GM18517 (cell line): ENCODE measurements around the gene SPAG16.
"Not testable (repeated sequence)": the region's sequence is repeated elsewhere in the genome, so short reads cannot be mapped to it uniquely, and the experiment has no call there.

ENCODE experiments used
- ATAC-seq: cut with Tn5 transposase; IDR thresholded peaks from one replicate; pipeline ENCODE4 v1.9.1; 2021; ENCODE audit warnings: mild to moderate bottlenecking, moderate library complexity; ENCODE audit not compliant: unreplicated experiment

The SPAG16 gene

DNA sequence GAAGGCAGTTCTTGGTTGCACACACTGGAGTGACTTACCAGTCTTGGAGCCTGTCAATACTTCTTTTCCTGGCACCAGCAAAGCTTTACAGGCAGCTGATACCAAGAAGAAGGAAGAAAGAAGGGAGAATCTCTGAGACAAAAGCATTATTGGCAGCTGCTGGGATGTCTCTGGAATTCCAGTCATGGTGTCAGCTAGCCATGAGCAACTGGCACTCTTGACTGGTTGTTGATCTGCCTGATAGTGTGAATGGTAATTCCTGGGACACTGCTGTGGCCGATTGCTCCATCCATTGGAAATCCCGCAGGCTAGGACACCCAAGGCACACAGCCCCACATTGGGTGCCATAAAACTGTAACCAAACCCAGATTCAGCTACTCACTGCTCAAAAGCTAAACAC is 17.8 kb upstream of the SPAG16 start:
- ATAC-seq = no peak

DNA sequence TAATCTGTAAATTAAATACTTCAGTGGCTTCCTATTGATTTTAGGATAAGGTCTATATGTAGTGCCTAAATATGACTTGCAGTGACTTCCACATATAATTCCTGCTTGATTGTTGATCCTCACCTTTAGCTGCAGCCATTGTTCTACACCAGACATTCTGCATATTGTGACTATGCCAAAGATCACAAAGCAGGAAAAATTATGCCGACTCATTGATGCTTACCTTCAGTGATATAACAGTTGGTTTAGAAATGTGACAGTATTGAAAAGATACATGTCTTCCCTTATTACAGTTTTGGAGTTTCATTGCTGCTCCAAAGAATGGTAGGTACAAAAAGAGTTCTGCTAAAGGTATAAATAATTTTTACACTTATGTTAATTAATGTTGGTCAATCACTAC is 12.3 kb upstream of the SPAG16 start:
- ATAC-seq = no peak

DNA sequence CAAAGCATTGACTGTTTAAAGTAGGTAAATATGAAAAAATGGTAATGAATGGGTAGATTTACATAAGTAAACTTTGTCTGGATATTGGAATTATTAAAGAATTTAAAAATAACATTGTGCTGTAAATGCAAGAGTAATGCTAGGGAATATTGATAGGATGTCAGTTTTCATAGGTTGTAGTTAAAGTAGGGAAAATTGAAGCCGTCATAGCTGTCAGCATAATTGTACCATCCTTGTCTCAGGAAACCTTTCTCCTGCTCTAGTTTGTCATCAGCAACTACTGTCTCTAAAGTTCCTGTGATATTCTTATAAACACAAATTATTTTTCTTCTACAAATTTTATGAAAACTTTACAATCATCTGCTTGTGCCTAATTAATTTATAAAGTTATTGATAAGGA is 10.1 kb upstream of the SPAG16 start:
- ATAC-seq = no peak

DNA sequence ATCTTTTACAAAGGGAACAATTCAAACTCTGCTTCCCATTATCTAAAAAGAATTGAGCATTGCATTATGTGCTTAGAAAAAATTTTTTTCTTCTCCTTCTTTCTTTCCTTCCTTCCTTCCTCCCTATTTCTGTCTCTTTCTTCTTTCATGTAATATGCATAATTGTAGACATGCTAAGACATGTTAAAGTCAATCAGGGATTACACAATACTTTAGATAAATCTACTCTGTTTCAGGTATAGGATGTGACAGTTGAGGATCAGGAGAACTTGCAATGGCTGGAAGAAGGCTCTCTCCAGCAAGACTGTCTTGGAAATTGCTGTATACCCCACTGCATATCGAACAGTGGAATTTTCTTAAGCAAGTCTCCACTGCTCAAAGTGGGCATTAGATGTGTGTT is 9.0 kb upstream of the SPAG16 start:
- ATAC-seq = no peak

DNA sequence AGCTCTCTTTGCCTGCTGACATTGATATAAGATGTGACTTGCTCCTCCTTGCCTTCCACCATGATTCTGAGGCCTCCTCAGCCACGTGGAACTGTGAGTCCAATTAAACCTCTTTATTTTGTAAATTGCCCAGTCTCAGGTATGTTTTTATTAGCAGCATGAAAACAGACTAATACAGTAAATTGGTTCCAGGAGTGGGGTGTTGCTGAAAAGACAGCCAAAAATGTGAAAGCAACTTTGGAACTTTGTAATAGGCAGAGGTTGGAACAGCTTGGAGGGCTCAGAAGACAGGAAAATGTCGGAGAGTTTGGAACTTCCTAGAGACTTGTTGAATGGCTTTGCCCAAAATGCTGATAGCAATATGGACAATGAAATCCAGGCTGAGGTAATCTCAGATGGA is 7.1 kb upstream of the SPAG16 start:
- ATAC-seq = not testable (repeated sequence)

DNA sequence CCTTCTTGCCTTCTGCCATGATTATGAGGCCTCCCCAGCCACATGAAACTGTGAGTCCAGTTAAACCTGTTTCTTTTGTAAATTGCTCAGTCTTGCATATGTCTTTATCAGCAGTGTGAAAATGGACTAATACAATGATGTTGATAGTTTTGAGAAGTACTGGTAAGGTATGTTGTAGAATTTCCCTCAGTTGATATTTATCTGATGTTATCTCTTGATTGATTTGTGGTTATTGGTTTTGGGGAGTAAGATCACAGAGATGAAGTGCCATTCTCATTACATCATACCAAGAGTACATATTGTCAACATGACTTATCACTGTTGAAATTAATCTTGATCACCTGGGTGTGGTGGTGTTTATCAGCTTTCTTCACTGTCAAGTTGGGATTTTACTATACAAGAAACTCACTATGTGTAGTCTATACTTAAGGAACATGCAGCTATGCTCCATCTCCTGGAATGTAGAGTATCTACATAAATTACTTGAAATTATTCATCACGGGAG is 5.1 kb upstream of the SPAG16 start:
- no peak for ATAC-seq

DNA sequence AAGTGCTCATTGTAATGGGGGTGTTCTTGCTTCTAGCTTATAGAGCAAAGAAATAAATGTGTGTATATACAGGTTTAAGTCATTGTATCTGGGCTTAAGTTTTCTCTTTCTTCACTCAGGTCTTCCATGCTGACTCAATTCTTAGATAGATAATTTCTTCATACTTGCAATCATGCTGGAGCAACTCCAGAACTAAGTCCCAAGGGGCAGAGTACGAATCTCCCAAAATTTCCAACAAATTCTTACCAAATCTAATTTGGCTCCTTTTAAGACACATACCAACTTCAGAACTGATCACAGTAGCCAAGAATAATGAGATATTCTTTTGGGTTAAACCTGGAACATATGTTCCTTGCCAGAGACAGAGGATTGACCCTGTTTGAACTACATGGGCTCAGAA is 4.3 kb upstream of the SPAG16 start:
- ATAC-seq = no peak

DNA sequence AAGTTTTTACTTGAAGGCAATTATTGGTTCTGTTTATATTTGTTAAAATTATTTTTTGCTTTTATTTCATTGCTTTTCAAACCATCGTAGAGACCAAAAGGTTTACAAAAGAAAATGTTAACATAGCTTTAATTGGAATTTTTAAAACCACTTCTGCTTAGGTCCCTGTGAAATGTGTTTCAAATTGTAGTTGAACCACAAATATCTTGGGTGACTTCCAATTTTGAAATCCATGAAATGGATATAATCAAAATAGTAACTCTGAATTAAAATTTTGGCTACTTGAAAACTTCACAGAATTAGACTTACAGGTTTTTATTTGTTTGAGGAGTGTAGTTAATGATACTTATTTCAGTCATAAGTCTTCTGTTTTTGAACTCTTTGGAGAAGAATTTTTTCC is 3.1 kb upstream of the SPAG16 start:
- no peak for ATAC-seq

DNA sequence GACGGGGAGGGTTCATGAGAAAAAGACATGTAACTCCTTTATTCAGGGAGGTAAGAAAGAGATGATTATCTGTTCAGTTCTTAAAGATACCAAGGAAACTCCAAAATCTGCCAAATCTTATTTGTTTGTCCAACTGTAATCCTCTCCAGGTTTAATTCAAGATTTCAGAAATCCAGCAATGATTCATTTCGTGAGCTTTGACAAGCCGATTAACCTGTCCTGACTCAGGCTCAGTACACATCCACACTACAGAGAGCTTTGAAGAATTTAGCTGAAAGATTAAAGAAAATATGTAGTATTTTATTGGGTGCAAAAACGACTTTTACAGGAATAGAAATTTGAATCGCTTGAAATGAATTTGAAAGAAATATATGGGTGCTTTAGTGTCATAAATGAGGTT is 1.1 kb downstream of the SPAG16 start:
- no peak for ATAC-seq

DNA sequence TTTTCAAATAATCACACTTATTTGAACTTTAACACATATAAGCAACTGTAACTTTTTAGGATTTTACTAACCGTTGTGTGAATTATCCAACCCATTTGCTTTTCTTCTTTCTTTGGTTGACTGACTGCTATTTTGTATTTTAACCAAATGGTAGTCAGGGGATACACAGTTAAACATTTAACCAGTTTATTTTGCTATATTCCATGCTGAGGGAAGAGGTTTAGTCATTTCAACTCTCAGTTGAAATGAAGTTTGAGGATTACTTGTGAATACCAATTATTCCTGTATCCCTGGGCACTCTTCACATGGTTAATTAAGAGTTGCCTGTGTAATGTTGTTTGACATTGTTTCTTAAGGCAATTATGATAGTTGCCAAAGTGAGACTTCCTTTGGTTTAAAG is 1.9 kb downstream of the SPAG16 start:
- no peak for ATAC-seq

DNA sequence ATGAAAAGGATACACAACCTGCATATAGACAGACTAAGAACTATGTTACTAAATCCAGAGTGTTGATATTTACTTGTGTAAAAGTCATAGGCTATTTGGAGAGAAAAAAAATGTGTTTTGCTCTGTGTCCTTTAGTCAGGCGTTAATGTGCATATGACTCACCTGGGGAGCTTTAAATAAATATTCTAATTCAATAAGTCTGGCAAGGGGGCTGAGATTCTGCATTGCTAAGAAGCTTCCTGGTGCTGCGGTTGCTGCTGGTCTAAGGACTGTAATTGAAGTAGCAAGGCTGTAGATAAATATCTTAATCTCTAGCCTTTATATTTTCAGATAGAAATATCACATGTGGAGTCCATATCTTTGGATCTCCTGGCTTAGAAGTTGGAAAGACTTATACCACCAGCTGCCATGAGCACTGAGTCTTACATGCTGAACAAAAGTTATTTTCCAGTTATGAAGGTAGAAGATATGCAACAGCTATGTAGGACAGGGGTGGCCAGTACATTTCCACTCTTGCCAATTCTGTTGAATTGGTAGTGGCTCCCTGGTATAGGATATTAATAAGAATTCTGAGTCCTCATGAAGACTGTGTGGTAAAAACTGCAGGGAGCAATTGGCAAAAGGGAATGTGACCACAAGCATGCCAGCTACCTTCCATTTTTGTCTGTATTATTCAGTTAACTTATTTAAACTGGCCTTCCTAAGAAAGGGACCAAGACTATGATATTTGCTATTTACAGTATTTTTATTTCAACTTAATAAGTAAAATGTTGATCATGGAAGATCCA is 4.8 kb downstream of the SPAG16 start:
- no peak for ATAC-seq

DNA sequence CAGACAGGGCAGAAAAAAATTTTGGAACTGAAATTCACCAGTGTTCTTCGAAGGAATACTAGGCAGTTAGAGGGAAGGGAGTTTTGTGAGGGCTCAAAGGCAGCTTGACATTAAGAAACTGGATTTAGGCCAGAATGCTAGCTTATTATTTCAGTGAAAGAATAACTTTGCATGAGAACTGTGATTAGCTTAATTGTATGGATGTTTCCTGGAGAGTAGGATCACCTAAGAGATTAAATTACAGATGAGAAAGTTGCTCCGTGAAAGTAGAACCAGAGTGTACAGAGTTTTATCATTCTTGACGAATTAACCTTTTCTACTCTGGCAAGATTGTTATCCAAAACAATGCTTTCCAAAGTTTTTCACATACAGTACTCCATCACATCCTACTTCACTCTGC is 6.2 kb downstream of the SPAG16 start:
- ATAC-seq = no peak

DNA sequence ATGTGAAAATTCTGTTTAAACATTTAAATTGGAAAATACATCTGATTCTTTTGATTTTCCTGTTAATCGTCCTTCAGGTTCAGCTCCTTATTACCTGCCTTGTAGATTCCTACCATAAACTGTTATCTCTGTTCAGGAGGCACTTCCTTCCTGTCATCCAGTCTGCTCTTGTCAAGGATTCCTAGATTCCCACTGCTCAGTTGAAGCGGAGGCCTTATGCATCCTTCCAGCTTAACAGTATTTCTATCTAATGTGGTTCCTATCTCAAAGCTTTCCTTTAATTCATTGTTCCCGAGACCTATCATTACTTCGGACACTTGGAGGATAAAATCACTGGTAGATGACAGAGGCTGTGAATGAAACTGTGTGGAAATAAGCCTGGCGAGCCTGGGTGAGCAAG is 12.0 kb downstream of the SPAG16 start:
- no peak for ATAC-seq

DNA sequence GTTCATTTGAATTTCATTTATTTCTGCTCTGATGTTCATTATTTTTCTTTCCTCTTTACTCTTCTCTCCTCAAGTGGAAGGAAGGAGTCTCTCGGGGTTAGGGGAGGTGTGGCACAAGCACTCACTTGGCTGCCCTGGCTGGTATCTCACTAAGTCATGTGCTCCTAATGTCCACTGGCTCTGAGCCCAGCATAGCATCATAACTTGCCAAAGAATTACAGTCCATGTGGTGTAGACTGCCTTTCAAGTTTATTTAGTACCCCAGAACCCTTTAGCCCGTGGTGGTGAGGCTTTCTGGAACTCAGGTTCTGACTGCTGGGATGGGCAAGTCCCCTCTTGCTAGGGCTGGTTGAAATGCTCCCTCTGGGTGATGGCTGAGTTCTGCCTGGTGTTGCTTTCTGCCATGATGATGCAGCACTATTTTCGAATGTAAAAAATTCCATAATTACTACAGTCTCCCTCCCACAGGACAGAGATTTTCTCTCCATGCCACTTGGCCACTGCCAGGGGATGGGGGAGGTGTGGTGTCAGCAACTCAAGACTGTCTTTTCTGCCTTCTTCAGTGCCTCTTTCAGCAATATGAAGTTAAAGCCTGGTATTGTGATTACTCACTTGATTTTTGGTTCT is 22.2 kb downstream of the SPAG16 start:
- no peak for ATAC-seq

DNA sequence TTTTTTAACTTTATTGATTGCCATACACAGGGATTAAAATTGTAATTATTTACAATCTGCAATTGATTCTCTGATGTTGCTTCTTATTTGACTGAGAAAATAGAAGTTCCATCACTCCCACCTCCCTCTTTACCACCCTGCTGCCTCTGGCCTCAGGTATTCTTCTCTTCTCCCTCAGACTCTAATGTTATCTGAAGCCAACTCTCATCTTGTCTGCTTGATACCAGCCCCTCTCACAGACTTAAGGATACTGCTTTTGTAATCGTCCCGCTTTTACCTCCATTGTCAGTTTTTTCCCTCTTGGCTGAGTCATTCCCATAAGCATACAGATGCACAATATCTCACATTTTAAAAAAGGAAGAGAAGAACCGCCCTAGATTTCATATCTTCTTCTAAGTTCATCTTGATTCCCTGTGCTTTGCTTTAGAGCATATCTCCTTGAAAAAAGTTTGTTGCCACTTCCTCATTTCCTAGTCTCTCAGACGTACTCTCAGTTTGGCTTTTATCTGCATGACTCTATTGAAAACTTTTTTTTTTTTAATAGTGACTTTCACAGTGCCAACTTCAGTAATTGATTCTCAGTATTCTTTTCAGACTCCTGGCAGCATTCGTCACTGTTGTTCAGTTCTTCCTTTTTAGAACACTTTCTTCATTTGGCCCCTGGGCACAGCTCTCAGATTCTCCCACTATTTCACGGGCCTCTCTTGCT is 31.1 kb downstream of the SPAG16 start:
- ATAC-seq = peak; percentile 44

DNA sequence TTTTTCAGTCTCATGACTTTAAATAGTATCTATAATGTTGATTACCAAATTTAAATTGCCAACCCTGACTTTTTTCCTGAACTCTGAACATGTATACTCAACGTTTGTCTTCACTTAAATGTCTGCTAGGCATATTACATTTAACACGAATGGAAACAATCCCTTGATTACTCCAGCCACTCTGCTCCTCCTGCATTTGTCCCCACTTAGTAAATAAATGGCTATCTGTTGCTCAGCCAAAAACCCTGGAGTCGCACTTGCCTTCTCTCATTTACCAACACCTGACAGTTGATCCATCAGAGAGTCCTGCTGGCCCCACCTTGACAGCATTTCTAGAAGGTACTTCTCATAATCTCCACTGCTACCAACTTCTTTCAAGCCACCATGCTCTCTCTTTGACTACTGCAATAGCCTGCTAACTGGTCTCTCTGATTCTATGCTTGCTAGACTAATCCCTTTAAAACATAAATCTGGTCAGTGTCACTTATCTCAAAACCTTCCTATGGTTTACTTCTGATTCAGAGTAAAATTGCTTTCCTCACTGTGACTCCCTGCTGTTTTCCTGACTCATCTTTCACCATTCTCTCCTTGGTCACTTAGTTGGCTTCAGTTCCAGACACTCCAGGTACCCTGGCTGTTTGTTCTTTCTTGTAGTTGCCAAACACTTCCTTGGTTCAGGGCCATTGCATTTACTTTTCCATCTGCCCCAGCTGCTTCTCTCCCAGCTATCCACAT is 31.9 kb downstream of the SPAG16 start:
- ATAC-seq = no peak

DNA sequence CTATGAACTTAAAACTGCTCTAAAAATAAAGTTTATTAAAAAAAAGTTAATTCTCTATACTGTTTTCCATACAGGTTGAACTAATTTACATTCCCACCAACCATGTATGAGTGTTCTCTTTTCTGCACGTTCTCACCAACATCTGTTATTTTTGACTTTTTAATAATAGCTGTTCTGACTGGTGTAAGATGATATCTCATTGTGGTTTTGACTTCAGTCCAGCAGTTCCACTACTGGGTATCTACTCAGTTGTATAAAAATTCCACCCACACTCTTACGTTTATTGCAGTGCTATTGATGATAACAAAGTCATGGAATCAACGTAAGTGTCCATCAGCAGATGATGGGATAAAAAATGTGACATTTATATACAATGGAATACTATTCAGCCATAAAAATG is 33.7 kb downstream of the SPAG16 start:
- ATAC-seq = no peak

DNA sequence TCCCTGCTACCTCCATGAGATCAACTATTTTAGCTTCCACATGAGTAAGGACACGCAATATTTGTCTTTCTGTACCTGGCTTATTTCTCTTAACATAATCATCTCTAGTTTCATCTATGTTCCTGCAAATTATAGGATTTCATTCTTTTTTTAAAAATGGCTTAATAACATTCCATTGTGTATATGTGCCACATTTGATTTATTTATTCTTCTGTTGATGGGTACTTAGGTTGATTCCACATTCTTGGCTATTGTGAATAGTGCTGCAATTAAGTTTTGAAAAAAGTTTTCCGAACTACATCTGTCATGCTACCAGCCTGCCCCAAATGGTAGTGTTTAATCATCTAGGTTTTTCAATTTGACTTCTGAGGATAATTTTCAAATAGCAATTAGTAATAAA is 36.3 kb downstream of the SPAG16 start:
- ATAC-seq = no peak

DNA sequence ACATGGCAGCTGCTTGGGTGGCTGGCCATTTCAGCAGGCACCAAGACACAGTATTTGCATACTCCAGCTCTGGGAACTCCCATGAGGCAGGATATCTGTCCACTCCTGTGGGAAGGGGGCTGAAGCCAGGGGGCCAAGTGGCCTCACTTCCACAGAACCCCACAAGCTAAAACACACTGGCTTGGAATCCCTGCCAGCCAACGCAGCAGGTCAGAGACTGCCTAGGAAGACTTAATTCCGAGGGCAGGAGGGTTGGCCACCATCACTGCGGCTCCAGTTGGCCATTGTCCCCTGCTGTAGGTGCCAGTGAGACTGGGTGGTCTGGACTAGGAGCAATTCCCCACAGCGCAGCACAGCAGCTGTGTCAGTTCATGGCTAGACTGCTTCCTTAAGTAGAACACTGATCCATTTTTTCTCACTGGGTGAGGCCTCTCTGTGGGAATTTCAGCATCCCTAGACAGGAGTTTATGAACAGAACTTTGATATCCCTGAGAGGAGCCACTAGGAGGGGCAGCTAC is 52.0 kb downstream of the SPAG16 start:
- no peak for ATAC-seq

DNA sequence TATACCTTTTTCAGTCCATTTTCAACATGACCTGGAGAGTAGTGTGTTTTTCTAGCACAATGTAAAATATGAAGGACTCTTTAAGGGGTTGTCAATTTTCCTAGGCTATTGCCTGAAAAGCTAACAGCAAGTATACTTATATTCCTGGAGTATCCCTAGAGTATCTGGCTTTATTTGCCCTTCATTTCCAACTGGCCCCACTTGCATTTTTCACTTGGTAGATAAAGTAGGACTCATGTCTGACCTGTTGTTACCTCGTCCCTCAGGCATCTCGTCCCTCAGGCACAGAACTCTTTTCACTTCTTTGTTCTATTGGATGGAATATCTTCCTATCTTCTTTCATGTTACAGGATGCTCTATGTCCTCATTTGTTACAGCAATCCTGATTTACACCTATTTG is 69.2 kb downstream of the SPAG16 start:
- ATAC-seq = no peak

DNA sequence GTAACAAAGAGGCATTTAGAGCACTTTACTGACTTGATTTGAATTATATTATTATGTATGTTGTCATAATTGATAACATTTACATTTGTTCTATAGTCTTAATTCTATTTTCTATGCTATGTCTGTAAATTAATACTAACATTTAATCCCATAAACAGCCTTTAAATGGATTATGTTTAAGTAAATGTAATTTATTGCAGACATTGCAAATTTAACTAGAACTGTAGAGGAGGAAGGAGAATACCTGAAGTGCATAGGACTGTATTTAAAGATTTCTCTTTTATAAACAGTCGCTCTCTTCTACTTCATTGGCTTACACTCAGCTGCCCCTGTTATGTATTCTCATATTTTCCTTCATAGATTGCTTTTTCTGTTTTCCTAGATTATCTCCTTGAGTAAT is 92.4 kb downstream of the SPAG16 start:
- no peak for ATAC-seq
